D721Med (cell line): ENCODE results near the gene ZFYVE16.
"Not testable (repeated sequence)": the region's sequence is repeated elsewhere in the genome, so short reads cannot be mapped to it uniquely, and the experiment has no call there.

Experiments used
- DNase-seq: peaks from one replicate; pipeline ENCODE4 v3.0.0; 2011; ENCODE audit warnings: low spot score; ENCODE audit not compliant: insufficient read length
- FAIRE-seq: peaks from 2 replicates; lab custom pipeline; 2011; peaks lifted over from hg19 to GRCh38; lab: Jason Lieb, UNC
- TF ChIP-seq, protein P1 (sequence below): IDR thresholded peaks from 2 replicates; pipeline ENCODE4 v1.5.1; 2012; ENCODE audit warnings: mild to moderate bottlenecking, control low read depth; ENCODE audit not compliant: insufficient read depth; ENCODE audit errors: missing control alignments

The ZFYVE16 gene

DNA sequence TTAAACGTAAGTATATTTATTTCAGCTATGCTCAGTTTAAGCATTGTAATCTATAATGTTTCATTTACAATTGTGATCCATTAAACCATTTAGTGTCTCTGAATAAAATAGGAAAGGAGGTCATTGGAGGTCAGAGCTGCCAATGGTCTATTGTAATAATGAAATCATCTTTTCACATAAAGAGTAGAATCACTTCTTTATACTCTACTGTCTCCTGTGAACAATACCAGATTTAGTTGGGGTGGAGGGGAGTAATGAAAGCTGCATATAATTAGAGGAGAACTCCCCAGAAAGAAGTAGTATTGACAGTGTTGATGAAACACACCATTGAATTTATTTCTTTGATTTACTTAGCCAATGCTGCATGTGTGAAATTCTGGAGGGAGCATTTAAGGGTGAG lies 35.1 kb upstream of the ZFYVE16 start:
- TF ChIP-seq, protein P1, sequence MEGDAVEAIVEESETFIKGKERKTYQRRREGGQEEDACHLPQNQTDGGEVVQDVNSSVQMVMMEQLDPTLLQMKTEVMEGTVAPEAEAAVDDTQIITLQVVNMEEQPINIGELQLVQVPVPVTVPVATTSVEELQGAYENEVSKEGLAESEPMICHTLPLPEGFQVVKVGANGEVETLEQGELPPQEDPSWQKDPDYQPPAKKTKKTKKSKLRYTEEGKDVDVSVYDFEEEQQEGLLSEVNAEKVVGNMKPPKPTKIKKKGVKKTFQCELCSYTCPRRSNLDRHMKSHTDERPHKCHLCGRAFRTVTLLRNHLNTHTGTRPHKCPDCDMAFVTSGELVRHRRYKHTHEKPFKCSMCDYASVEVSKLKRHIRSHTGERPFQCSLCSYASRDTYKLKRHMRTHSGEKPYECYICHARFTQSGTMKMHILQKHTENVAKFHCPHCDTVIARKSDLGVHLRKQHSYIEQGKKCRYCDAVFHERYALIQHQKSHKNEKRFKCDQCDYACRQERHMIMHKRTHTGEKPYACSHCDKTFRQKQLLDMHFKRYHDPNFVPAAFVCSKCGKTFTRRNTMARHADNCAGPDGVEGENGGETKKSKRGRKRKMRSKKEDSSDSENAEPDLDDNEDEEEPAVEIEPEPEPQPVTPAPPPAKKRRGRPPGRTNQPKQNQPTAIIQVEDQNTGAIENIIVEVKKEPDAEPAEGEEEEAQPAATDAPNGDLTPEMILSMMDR = no peak

DNA sequence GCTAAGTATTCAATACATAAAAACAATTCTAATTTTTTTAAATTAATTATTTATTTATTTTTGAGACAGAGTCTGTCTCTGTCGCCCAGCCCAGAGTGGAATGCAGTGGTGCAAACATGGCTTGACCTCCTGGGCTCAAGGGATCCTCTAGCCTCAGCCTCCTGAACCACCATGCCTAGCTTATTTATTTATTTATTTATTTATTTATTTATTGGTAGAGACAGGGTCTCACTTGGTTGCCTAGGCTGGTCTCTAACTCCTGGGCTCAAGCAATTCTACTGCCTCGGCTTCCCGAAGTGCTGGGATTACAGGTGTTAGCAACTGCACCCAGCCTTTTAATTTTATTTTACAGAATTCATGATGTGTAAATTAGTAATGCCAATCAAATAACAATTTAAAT lies 33.7 kb upstream of the ZFYVE16 start:
- FAIRE-seq (no peak), DNase-seq (no peak)
- TF ChIP-seq, protein P1 = no peak

More for the DNA sequence above, 35.1 kb upstream of the ZFYVE16 start:
- FAIRE-seq = no peak
- no peak for DNase-seq

GRCh38 chr5:80376557-80376956 lies 31.3 kb upstream of the ZFYVE16 start:
- TF ChIP-seq, protein P1 = no peak
- DNase-seq (no peak), FAIRE-seq (no peak)

GRCh38 chr5:80382488-80382887 lies 25.4 kb upstream of the ZFYVE16 start:
- TF ChIP-seq, protein P1 = no peak
- FAIRE-seq = no peak
- DNase-seq = no peak

GRCh38 chr5:80387063-80387768 lies 20.6 kb upstream of the ZFYVE16 start:
- FAIRE-seq = no peak
- TF ChIP-seq, protein P1 = no peak

DNA sequence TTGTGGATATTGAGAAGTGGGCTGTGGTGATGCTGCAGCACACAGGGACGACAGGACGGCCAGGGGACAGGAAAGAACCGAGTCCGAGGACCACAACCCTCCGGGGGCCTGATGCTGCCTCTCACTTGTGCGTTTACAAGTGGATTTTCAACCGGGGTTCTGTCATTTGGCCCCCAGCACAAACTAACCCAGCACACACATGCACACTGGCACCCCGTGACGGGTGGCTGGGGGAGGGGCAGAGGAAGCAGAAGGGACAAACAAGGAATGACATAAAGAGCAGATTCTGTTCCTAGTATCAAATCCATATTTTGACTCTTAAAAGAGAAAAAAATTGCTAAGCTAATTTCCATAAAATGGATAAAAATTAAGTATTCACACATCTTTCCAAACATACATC lies 18.3 kb upstream of the ZFYVE16 start:
- no peak for DNase-seq
- TF ChIP-seq, protein P1 = no peak
- FAIRE-seq = no peak

More at GRCh38 chr5:80387063-80387768, 20.6 kb upstream of the ZFYVE16 start:
- no peak for DNase-seq

DNA sequence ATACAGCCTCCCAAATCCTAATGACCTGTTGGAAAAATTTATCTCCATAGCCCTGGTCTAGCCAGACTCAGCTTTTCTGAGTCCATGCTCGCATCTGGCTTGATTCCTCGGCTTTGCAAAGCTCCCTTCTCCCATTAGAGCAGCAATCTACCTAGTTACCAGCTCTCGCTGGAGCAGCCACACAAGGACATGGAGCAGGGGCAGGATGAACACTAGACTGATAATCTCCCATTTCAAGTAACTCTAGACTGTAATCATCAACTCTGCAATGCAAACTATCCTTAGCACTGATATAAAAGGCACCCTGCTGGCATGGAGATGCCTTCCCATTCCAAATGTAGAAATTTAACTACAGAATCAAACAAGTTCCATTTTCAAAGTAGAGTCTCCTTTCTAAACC lies 17.5 kb upstream of the ZFYVE16 start:
- FAIRE-seq, DNase-seq: not testable (repeated sequence)

GRCh38 chr5:80391267-80391666 lies 16.6 kb upstream of the ZFYVE16 start:
- DNase-seq, FAIRE-seq: not testable (repeated sequence)
